Activated CD4-positive, alpha-beta T cell treated with anti-CD3 and anti-CD28 coated beads, Interleukin-2, amount 10 ng/mL, durations not matched to agents 24 days and 14 days (primary cell): Measurements from ENCODE around the gene LZTR1. TPM values are rescaled to one million over a fixed set of nuclear protein-coding genes. Genes with fewer than 3 reads are reported as not detected.

Experiments
- DNase-seq: peaks from one replicate; pipeline ENCODE4 v3.0.0; 2022
- H3K27ac Mint-ChIP-seq: one replicate; pipeline ENCODE4 v1.8.0; 2022; ENCODE audit warnings: mild to moderate bottlenecking, mixed read lengths
- H3K27me3 Mint-ChIP-seq: one replicate; pipeline ENCODE4 v1.8.0; 2022; ENCODE audit warnings: mixed read lengths
- H3K36me3 Mint-ChIP-seq: one replicate; pipeline ENCODE4 v1.8.0; 2022; ENCODE audit warnings: low read depth, mild to moderate bottlenecking, mixed read lengths
- H3K4me1 Mint-ChIP-seq: one replicate; pipeline ENCODE4 v1.8.0; 2021; ENCODE audit warnings: mixed read lengths
- H3K4me3 Mint-ChIP-seq: one replicate; pipeline ENCODE4 v1.8.0; 2022; ENCODE audit warnings: mild to moderate bottlenecking, moderate library complexity, mixed read lengths
- H3K9me3 Mint-ChIP-seq: one replicate; pipeline ENCODE4 v1.8.0; 2021; ENCODE audit warnings: mixed read lengths
- intact Hi-C: fragments of 100-400 bp; cut with micrococcal nuclease; formaldehyde crosslinking; loops from one replicate; pipeline ENCODE4 v1.15.1; 2023
- total RNA-seq: library from RNA; stranded (reverse); gene quantifications from 2 replicates; pipeline ENCODE4 v1.2.3, GENCODE V29; 2022

Gene LZTR1
- total RNA-seq, 1 donor from 2014 or later: 69.9 TPM

- Mint-ChIP-seq H3K4me1 (peaks cover 18% of the 10 kb centered on the region), H3K27me3 (no peaks in the 10 kb centered on the region), H3K27ac (no peak overlapping the region), H3K4me3 (no peak overlapping the region), H3K9me3 (peaks cover 7% of the 10 kb centered on the region), H3K36me3 (peaks cover 2% of the 10 kb centered on the region)
- no peak for DNase-seq
- intact Hi-C loops: no loop called here
Measured at GRCh38 chr22:20977516-20978170, 4.5 kb upstream of the LZTR1 start.

- peaks cover 7% of the 10 kb centered on the region for H3K9me3 Mint-ChIP-seq
- no peak overlapping the region for H3K4me3 Mint-ChIP-seq
- peaks cover 2% of the 10 kb centered on the region for H3K36me3 Mint-ChIP-seq
- no peaks in the 10 kb centered on the region for H3K27me3 Mint-ChIP-seq
- intact Hi-C loops: no loop called here
- no peak for DNase-seq
- no peak overlapping the region for H3K27ac Mint-ChIP-seq
- peaks cover 23% of the 10 kb centered on the region for H3K4me1 Mint-ChIP-seq
Measured at GRCh38 chr22:20978419-20978818, 3.7 kb upstream of the LZTR1 start.

- DNase-seq: peak; percentile 88
- peak overlapping the region; percentile 56 for H3K4me3 Mint-ChIP-seq
- intact Hi-C loops: no loop called here
- peak overlapping the region; percentile 57 for H3K27ac Mint-ChIP-seq
- H3K27me3 Mint-ChIP-seq: no peaks in the 10 kb centered on the region
- H3K36me3 Mint-ChIP-seq: peaks cover 9% of the 10 kb centered on the region
- peaks cover 29% of the 10 kb centered on the region for H3K4me1 Mint-ChIP-seq
- H3K9me3 Mint-ChIP-seq: peaks cover 7% of the 10 kb centered on the region
Measured at GRCh38 chr22:20979243-20979809, 2.8 kb upstream of the LZTR1 start.

GRCh38 chr22:20979940-20980453 is 2.1 kb upstream of the LZTR1 start:
- Mint-ChIP-seq H3K36me3 (peaks cover 9% of the 10 kb centered on the region), H3K4me1 (peaks cover 29% of the 10 kb centered on the region), H3K9me3 (peaks cover 7% of the 10 kb centered on the region), H3K4me3 (peak overlapping the region; percentile 17), H3K27ac (no peak overlapping the region), H3K27me3 (no peaks in the 10 kb centered on the region)
- no peak for DNase-seq
- intact Hi-C loops: no loop called here

- H3K4me3 Mint-ChIP-seq: peak overlapping the region; percentile 97
- intact Hi-C loops: no loop called here
- peaks cover 10% of the 10 kb centered on the region for H3K36me3 Mint-ChIP-seq
- H3K9me3 Mint-ChIP-seq: peaks cover 7% of the 10 kb centered on the region
- no peaks in the 10 kb centered on the region for H3K27me3 Mint-ChIP-seq
- no peak overlapping the region for H3K27ac Mint-ChIP-seq
- peaks cover 29% of the 10 kb centered on the region for H3K4me1 Mint-ChIP-seq
- no peak for DNase-seq
Measured at GRCh38 chr22:20980523-20980922, 1.6 kb upstream of the LZTR1 start.

- H3K27ac Mint-ChIP-seq: peak overlapping the region; percentile 93
- H3K9me3 Mint-ChIP-seq: peaks cover 7% of the 10 kb centered on the region
- no peak for DNase-seq
- intact Hi-C loops: no loop called here
- H3K27me3 Mint-ChIP-seq: no peaks in the 10 kb centered on the region
- peaks cover 29% of the 10 kb centered on the region for H3K4me1 Mint-ChIP-seq
- peak overlapping the region; percentile 97 for H3K4me3 Mint-ChIP-seq
- peaks cover 15% of the 10 kb centered on the region for H3K36me3 Mint-ChIP-seq
Measured at GRCh38 chr22:20980938-20981722, 967 bp upstream of the LZTR1 start.

- Mint-ChIP-seq H3K4me3 (peak overlapping the region; percentile 97), H3K4me1 (peaks cover 32% of the 10 kb centered on the region), H3K9me3 (peaks cover 7% of the 10 kb centered on the region), H3K36me3 (peaks cover 23% of the 10 kb centered on the region), H3K27me3 (no peaks in the 10 kb centered on the region), H3K27ac (peak overlapping the region; percentile 93)
- intact Hi-C loops: loop anchor here (1.0 kb wide), 1 partner anchor 19 kb away; no protein-coding TSS in a partner anchor
- peak; percentile 73 for DNase-seq
Measured at GRCh38 chr22:20982563-20982882, 426 bp downstream of the LZTR1 start.

GRCh38 chr22:20983081-20983771 is 1.1 kb downstream of the LZTR1 start:
- Mint-ChIP-seq H3K4me1 (peaks cover 32% of the 10 kb centered on the region), H3K27me3 (no peaks in the 10 kb centered on the region), H3K4me3 (peak overlapping the region; percentile 97), H3K9me3 (peaks cover 7% of the 10 kb centered on the region), H3K36me3 (peaks cover 30% of the 10 kb centered on the region), H3K27ac (peak overlapping the region; percentile 93)
- intact Hi-C loops: no loop called here
- DNase-seq: no peak

- intact Hi-C loops: no loop called here
- no peak overlapping the region for H3K27ac Mint-ChIP-seq
- peaks cover 21% of the 10 kb centered on the region for H3K4me1 Mint-ChIP-seq
- no peaks in the 10 kb centered on the region for H3K27me3 Mint-ChIP-seq
- H3K36me3 Mint-ChIP-seq: peaks cover 35% of the 10 kb centered on the region
- no peak overlapping the region for H3K4me3 Mint-ChIP-seq
- no peaks in the 10 kb centered on the region for H3K9me3 Mint-ChIP-seq
- DNase-seq: no peak
Measured at GRCh38 chr22:20985720-20986119, 3.6 kb downstream of the LZTR1 start.

GRCh38 chr22:20986365-20986764 is 4.3 kb downstream of the LZTR1 start:
- no peak for DNase-seq
- no peak overlapping the region for H3K4me3 Mint-ChIP-seq
- H3K36me3 Mint-ChIP-seq: peaks cover 40% of the 10 kb centered on the region
- H3K27me3 Mint-ChIP-seq: no peaks in the 10 kb centered on the region
- no peak overlapping the region for H3K27ac Mint-ChIP-seq
- no peaks in the 10 kb centered on the region for H3K9me3 Mint-ChIP-seq
- intact Hi-C loops: no loop called here
- peaks cover 20% of the 10 kb centered on the region for H3K4me1 Mint-ChIP-seq

- intact Hi-C loops: no loop called here
- Mint-ChIP-seq H3K4me3 (no peak overlapping the region), H3K36me3 (peaks cover 39% of the 10 kb centered on the region), H3K4me1 (peaks cover 18% of the 10 kb centered on the region), H3K27ac (no peak overlapping the region), H3K9me3 (no peaks in the 10 kb centered on the region), H3K27me3 (no peaks in the 10 kb centered on the region)
- DNase-seq: no peak
Measured at GRCh38 chr22:20987375-20987774, 5.3 kb downstream of the LZTR1 start.

- Mint-ChIP-seq H3K36me3 (peaks cover 36% of the 10 kb centered on the region), H3K9me3 (no peaks in the 10 kb centered on the region), H3K27me3 (no peaks in the 10 kb centered on the region), H3K27ac (no peak overlapping the region), H3K4me1 (peaks cover 9% of the 10 kb centered on the region), H3K4me3 (no peak overlapping the region)
- DNase-seq: no peak
- intact Hi-C loops: no loop called here
Measured at GRCh38 chr22:20988573-20989322, 6.7 kb downstream of the LZTR1 start.
